HG03135 (cell line): ENCODE data around the gene PDE6A.

Experiments
- ATAC-seq: cut with Tn5 transposase; IDR thresholded peaks from one replicate; pipeline ENCODE4 v1.9.1; 2021; ENCODE audit warnings: mild to moderate bottlenecking, moderate library complexity; ENCODE audit not compliant: unreplicated experiment

Gene PDE6A

DNA sequence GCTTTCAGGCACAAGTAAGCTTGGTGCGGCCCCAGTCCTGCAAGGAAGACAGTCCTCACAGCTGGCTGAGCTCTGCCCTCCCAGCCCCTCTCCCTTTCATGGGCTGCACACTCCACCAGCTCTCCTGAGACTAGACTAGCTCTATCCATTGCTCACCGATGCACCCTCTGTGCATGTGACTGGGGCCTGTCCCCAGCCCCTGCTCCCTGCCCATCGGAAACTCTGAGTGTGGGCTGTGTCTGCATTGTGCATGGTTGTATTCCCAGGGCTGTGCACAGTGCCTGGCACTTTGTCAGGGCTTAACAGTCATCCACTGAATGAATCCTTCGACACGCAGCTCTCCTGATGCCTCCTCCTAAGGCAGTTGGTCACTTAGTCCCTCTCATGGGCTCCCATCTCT, 122.3 kb downstream of the PDE6A start:
- ATAC-seq: no peak

DNA sequence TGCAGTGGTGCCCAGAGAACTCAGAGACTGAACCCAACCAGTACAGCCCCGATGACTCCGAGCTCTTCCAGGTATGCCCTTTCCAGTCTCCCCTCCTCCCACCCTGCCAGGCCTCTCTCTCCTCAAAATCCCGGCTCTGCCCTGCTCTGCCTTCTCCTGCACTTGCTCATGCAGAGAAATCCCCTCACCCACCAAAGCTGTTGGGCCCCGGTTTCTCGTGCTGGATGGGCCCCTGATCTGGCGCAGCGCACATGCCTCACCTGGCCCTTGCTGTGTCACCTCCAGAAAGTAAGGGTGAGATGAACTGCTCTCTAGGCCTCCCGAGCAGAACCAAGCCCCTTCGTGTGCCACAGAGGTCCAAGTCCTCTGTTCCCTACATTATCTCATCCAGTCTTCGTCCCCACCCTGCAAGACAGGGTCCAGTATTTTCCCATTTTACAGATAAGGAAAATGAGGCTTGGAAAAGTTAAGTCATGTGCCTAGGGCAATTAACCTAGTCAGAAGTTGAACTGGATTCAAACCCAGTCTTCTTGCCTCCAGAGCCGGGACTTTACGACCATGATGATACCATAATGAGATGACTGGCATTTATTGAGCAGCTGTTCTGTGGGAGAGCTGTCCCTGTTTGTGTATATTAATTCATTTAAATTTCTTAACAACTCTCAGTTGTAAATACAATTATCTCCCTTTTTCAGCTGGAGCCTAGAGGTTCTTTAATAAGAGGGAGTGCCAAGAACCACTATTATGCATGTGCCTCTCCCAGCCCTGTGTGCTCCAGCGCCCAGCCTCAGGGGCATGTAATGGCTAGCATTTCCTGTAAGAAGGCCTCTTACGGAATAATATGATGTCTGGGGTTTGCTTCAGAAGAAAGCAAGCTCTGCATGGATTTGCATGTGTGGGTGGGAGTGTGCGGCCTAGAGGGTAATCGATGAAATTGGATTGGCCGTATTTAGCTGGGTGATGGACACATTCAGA, 123.8 kb downstream of the PDE6A start:
- ATAC-seq: no peak

DNA sequence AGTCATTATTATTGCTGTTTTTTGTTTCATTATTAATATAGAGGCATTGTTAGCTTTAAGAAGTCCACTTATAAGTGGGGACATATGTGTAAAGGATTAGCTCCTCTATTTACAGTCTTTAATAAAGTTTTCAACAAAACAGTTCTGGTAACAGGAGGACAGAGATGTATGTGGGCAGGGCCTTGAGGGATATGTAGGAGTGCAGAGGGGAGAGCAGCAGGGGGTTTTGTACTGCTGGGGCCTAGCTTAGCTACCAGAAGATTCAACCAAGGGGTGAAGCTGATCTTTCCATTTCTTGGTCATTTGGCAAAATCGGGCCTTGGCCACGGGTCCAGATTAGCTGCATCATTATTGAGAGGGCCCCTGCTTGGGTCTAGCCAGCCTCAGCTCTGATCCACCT, 124.6 kb downstream of the PDE6A start:
- ATAC-seq: no peak

DNA sequence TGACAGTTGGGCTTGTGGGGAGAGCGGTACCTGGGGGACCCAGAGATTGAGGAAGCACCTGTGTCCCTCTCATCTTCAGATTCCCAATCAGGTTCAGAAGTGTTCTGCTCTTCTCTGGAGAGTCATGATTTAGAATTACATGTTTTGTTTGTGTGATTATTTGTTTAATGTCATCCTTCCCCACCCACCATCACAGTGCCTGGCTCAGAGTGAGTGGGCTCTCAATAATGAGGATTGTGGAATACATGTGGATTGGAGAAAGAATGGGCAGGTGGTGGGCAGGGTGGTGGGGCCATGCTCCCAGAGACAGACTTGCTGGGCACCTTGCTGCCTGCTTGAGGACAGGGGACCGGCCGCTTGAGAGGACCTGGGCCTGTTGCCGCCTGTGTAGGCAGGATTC, 126.5 kb downstream of the PDE6A start:
- ATAC-seq: no peak

DNA sequence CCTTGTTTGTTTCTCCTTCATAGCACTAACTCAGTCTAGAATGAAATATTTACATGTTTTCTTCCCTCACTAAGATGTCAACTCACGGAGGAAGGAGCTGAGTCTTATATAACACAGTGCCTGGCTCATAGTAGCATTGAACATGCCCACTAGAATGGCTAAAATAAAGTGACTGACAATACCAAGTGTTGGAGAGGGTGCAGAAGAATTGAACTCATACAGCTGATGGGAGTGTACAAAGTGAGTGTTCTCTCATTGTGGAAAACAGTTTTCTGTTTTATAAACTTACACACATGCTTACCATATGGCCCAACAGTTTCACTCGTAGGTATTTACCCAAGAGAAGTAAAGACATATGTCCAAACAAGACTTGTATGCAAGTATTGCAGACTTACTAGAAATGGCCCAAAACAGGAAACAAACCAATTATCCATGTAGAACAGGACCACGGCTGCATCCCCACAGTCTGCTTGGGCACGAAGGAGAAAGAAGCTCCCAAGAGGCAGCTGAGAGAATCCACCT, 127.0 kb downstream of the PDE6A start:
- ATAC-seq: no peak

DNA sequence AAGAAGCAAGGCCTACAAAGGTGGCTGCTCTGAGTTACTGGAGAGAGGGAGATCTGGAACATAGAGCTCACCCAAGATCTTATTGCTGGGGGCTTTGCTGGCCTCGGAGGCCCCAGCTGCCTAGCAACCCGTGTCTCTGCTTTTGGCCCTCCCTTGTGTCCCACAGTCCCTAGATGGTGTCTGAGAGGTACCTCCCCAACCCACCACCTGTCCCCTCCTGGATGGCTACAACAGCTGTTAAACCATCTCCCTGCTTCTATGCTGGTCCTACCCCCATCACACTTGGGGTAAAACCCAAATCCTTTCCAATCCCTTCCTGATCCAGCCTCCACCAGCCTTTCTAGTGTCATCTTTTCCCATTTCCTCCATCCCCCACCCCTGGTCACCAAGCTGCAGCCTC, 127.9 kb downstream of the PDE6A start:
- ATAC-seq: no peak

DNA sequence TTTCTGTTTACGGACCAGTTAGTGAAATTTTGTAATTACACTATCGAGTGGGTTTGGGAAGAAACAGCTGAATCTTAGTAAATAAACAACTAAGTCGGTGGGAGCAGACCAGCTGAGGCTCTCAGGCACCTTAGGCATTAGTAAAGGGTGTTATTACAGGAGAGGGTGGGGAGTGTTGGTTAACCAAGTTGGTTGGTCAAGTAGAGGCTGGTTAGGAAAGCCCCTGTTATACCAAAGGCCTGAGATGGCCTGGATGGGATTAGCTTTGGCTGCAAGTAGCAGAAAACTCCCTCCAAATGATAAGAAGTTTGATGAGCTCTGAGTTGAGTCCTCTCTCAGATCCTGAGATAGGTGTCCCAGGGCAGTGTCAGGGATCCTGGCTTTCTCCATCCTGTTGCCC, 133.1 kb downstream of the PDE6A start:
- no peak for ATAC-seq

DNA sequence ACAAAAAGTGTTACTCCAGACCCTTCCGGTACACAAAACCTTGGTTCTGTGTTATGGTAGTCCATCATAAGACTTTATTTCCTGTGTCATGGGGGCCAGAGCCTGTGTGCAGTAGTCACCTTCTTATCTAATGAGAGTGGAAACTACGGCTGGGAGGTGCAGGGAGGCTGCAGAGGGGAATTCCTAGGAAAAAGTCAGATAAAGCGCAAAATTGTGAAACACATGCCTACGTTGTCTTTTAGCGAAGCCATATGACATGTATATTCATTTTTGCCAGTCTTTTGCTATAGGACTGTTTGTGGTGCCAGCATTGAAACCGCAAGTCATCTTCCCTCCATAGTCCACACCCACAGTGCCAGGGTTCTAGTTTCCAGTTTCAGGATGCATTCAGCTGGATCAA, 133.7 kb downstream of the PDE6A start:
- no peak for ATAC-seq

DNA sequence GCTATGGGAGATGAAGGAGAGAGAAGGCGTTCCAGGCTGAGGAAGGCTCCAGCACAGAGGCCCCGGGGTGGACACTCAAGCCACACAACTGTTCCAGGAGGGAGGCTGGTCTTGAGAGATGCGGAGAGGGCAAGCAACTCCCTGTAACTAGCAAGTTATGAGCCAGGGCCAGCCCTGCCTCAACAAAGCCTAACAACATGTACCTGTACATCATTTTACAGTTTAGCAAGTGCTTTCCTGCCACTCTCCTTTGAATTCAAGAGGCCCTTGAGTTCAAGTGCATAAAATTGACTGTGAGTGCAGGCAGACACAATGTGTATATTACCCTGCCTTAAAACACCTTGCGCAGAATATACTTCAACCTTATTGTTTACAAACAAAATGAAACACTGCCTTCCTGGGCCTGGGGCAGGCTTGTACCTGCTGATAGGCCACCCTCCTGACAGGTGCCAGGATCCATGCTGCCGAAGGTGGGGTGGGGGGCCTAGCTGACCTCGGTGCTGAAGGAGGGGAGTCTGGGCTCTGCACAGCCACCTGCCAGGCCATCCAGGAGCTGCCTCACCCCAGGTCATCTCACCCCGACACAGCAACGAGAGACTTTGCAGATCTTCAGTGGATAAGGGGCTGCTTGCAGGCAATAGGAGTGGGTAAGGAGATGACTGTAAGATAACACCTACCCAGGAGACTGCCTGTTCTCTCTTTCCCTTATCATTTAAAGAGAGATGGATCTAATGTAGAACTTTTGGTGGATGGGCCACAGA, 134.5 kb downstream of the PDE6A start:
- no peak for ATAC-seq

DNA sequence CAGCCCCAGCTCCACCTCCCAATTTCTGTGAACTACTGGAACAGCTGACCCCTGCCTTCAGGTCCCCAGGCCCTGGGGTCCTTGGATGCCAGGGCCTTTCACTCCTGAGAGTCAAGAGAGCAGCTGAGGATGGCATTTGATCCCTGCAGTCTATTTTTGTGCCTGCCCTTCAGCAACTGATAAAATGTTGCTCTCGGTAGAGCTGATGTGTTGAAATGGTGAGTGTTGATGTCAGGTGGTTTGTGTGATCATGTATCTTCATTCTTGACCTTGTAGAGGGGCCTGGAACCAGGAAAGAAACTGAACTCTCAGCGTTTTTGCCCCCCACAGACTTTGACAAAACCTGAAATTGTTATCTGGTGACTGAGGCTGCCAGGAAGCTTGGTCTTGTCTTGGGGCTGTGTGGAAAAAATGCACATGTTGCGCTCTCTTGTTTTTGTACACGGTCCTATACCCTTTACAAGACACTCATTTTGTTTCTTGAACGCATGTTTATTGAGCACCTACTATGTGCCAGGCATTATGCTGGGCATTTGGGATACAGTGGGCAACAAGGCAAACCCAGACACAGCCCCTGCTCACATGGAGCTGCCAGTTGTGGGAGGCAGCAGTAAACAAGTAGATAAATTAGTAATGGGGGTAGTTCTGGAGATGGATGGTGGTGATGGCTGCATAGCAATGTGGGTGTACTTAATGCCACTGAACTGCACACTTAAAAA, 136.2 kb downstream of the PDE6A start:
- ATAC-seq: no peak
